ENCODE measurements around the gene USP44. TPM values are rescaled to one million over a fixed set of nuclear protein-coding genes. Genes with fewer than 3 reads are reported as not detected.

The USP44 gene
- total and polyA plus RNA-seq, 10 of the 15 experiments (the other 5 are each of a cell fraction or from before 2014, with no cell fraction given), result 0.02 to 0.26 (median 0.12) TPM; not detected in 6

DNA sequence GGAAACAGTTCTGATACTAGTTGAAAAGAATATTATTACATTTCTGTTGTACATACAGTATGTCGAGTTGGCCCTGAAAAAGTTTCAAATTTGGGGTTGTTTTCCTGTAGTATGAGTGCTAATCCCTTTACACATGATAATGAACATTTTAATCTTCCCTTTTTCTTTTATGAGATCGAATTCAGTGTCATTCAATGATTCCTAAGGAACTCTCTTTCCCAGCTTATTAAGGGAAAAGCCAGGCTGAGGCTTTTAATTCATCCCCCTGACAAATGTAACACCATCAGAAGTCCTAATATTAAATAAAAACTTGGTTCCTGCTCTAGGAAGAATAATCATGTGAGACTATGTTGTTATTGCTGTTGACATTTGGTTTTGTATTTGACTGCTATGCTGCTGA lies 42.9 kb upstream of the USP44 start:
- ChIA-PET RAD21 (ENCODE audit: unreplicated experiment) (interaction anchor here (0.6 kb wide), 1 partner anchor 747 kb away, joined by 3 read pairs; no protein-coding TSS in a partner anchor), CTCF (interaction anchor here (0.9 to 1.9 kb wide), 2 partner anchors 12 to 25 kb away, joined by 3 to 5 read pairs; no protein-coding TSS in a partner anchor), SMC1A (ENCODE audit: uncharacterized antibody, unreplicated experiment) (interaction anchor here (0.6 to 1.3 kb wide), 2 partner anchors 18 to 42 kb away, joined by 4 read pairs; no protein-coding TSS in a partner anchor), POLR2A (no interaction called here)
- Histone ChIP-seq H3K27ac (ENCODE audit: control insufficient read depth, insufficient read depth) (no peak overlapping the region), H4K20me1 (ENCODE audit: control insufficient read depth, insufficient read depth) (no peaks in the 10 kb centered on the region), H3K27me3 (replicated peaks in 1 of 2; ENCODE audit: control insufficient read depth in 2 of 2, insufficient read depth in 2 of 2, low read length in 1 of 2) (no peaks in the 10 kb centered on the region), H3K79me2 (ENCODE audit: control insufficient read depth, insufficient read depth, low read length) (no peaks in the 10 kb centered on the region), H3K36me3 (ENCODE audit: control insufficient read depth in 2 of 2, insufficient read depth in 2 of 2, low read length in 1 of 2) (no peaks in the 10 kb centered on the region), H3K9ac (ENCODE audit: control insufficient read depth, insufficient read depth, low read length) (no peak overlapping the region), H3K4me3 (no peak overlapping the region), H3K4me1 (ENCODE audit: control insufficient read depth, insufficient read depth, low read length) (no peaks in the 10 kb centered on the region), H3K4me2 (ENCODE audit: control insufficient read depth, insufficient read depth) (no peak overlapping the region), H3K9me3 (replicated peaks; ENCODE audit: control insufficient read depth, insufficient read depth, low read length) (no peaks in the 10 kb centered on the region), H2AFZ (ENCODE audit: control insufficient read depth, low read depth, low read length) (no peak overlapping the region)
- FAIRE-seq (no peak), DNase-seq (ENCODE audit: low read depth, low spot score) (no peak), ATAC-seq (no peak)
- whole genome bisulfite sequencing (ENCODE audit: insufficient coverage, insufficient replicate concordance, low lambda C conversion rate, missing lambda C conversion rate), result 0% methylated on average over 2 of the region's 2 CpGs
- in situ Hi-C loops (cut with MboI) (no loop called here), intact Hi-C loops (cut with micrococcal nuclease; ENCODE audit: unreplicated experiment) (no loop called here)
- BruUV-seq (replicated peaks), result no TSS peak
- TF ChIP-seq NRF1 (conservative IDR thresholded peaks at IDR 0.05; ENCODE audit: low read depth, low read length) (no peak), SRF (IDR thresholded peaks at IDR 0.05; ENCODE audit: low read depth in 2 of 2, low read length in 2 of 2) (no peak), MXI1 (IDR thresholded peaks at IDR 0.05; ENCODE audit: low read depth, low read length) (no peak), STAT3 (IDR thresholded peaks at IDR 0.05; ENCODE audit: low read depth, low read length) (no peak), BMI1 (IDR thresholded peaks at IDR 0.05; ENCODE audit: borderline replicate concordance) (no peak), STAT1 (conservative IDR thresholded peaks at IDR 0.05) (no peak), BCL11A (IDR thresholded peaks at IDR 0.05; ENCODE audit: low read depth, low read length) (no peak), NFXL1 (IDR thresholded peaks at IDR 0.05; ENCODE audit: borderline replicate concordance) (no peak)
- TF ChIP-seq, protein P1, sequence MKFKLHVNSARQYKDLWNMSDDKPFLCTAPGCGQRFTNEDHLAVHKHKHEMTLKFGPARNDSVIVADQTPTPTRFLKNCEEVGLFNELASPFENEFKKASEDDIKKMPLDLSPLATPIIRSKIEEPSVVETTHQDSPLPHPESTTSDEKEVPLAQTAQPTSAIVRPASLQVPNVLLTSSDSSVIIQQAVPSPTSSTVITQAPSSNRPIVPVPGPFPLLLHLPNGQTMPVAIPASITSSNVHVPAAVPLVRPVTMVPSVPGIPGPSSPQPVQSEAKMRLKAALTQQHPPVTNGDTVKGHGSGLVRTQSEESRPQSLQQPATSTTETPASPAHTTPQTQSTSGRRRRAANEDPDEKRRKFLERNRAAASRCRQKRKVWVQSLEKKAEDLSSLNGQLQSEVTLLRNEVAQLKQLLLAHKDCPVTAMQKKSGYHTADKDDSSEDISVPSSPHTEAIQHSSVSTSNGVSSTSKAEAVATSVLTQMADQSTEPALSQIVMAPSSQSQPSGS (IDR thresholded peaks at IDR 0.05; ENCODE audit: low read length), result no peak
- TF ChIP-seq, protein P2, sequence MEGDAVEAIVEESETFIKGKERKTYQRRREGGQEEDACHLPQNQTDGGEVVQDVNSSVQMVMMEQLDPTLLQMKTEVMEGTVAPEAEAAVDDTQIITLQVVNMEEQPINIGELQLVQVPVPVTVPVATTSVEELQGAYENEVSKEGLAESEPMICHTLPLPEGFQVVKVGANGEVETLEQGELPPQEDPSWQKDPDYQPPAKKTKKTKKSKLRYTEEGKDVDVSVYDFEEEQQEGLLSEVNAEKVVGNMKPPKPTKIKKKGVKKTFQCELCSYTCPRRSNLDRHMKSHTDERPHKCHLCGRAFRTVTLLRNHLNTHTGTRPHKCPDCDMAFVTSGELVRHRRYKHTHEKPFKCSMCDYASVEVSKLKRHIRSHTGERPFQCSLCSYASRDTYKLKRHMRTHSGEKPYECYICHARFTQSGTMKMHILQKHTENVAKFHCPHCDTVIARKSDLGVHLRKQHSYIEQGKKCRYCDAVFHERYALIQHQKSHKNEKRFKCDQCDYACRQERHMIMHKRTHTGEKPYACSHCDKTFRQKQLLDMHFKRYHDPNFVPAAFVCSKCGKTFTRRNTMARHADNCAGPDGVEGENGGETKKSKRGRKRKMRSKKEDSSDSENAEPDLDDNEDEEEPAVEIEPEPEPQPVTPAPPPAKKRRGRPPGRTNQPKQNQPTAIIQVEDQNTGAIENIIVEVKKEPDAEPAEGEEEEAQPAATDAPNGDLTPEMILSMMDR (IDR thresholded peaks at IDR 0.05 in 2 of 3, conservative IDR thresholded peaks at IDR 0.05 in 1 of 3; ENCODE audit: control insufficient read depth in 2 of 3, extremely low read depth in 1 of 3, insufficient read depth in 1 of 3, low read depth in 3 of 3, low read length in 3 of 3), result no peak
- TF ChIP-seq, protein P3, sequence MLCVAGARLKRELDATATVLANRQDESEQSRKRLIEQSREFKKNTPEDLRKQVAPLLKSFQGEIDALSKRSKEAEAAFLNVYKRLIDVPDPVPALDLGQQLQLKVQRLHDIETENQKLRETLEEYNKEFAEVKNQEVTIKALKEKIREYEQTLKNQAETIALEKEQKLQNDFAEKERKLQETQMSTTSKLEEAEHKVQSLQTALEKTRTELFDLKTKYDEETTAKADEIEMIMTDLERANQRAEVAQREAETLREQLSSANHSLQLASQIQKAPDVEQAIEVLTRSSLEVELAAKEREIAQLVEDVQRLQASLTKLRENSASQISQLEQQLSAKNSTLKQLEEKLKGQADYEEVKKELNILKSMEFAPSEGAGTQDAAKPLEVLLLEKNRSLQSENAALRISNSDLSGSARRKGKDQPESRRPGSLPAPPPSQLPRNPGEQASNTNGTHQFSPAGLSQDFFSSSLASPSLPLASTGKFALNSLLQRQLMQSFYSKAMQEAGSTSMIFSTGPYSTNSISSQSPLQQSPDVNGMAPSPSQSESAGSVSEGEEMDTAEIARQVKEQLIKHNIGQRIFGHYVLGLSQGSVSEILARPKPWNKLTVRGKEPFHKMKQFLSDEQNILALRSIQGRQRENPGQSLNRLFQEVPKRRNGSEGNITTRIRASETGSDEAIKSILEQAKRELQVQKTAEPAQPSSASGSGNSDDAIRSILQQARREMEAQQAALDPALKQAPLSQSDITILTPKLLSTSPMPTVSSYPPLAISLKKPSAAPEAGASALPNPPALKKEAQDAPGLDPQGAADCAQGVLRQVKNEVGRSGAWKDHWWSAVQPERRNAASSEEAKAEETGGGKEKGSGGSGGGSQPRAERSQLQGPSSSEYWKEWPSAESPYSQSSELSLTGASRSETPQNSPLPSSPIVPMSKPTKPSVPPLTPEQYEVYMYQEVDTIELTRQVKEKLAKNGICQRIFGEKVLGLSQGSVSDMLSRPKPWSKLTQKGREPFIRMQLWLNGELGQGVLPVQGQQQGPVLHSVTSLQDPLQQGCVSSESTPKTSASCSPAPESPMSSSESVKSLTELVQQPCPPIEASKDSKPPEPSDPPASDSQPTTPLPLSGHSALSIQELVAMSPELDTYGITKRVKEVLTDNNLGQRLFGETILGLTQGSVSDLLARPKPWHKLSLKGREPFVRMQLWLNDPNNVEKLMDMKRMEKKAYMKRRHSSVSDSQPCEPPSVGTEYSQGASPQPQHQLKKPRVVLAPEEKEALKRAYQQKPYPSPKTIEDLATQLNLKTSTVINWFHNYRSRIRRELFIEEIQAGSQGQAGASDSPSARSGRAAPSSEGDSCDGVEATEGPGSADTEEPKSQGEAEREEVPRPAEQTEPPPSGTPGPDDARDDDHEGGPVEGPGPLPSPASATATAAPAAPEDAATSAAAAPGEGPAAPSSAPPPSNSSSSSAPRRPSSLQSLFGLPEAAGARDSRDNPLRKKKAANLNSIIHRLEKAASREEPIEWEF (IDR thresholded peaks at IDR 0.05; ENCODE audit: insufficient replicate concordance, low read depth, low read length), result no peak
- TF ChIP-seq, protein P4, sequence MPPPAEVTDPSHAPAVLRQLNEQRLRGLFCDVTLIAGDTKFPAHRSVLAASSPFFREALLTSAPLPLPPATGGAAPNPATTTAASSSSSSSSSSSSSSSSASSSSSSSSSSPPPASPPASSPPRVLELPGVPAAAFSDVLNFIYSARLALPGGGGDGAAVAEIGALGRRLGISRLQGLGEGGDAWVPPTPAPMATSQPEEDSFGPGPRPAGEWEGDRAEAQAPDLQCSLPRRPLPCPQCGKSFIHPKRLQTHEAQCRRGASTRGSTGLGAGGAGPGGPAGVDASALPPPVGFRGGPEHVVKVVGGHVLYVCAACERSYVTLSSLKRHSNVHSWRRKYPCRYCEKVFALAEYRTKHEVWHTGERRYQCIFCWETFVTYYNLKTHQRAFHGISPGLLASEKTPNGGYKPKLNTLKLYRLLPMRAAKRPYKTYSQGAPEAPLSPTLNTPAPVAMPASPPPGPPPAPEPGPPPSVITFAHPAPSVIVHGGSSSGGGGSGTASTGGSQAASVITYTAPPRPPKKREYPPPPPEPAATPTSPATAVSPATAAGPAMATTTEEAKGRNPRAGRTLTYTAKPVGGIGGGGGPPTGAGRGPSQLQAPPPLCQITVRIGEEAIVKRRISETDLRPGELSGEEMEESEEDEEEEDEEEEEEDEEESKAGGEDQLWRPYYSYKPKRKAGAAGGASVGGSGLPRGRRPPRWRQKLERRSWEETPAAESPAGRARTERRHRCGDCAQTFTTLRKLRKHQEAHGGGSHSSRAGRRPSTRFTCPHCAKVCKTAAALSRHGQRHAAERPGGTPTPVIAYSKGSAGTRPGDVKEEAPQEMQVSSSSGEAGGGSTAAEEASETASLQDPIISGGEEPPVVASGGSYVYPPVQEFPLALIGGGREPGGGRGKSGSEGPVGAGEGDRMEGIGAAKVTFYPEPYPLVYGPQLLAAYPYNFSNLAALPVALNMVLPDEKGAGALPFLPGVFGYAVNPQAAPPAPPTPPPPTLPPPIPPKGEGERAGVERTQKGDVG (CRISPR knock-in tag; IDR thresholded peaks at IDR 0.05), result no peak

Data from GM12878 (cell line).